ENCODE measurements around the gene FRMD8. TPM values are rescaled to one million over a fixed set of nuclear protein-coding genes. Genes with fewer than 3 reads are reported as not detected.

FRMD8 gene
- total RNA-seq, 1 experiment from 2014 or later, result 68.3 TPM

DNA sequence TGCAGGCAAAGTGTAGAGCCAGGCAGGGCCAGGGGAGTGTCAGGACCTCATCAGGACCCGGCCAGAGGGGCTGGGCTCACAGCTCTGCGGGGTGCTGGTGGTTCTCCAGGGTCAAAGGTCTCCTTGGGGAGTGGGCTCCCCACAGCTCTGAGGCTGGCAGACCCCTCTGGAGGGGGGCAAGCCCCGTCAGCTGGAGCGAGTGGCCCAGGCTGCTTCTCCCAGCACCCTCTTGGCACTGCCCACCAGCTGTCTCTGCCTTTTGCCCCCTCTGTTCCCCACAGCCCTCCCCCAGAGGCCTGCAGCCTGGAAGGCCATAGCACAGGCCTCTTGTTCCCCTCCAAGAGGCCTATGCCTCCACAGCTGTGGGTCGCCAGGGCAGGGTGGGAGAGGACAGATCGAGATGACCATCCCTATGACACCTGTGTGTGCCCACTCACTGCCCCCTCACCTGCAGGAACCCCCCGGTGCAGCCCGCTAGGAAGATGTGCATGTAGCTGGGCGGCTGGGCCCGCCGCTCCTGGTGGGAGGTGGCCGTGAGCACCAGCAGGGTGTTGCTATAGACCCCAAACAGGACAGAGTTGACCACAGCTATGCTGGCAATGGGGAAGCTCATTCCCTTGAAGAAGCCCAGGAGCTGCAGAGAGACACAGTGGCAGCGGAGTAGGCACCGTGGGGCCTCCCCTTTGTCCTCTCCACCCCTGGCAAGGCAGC lies 7.4 kb upstream of the FRMD8 start:
- Histone ChIP-seq H3F3A (ENCODE audit: low read length, unreplicated experiment) (peaks cover 11% of the 10 kb centered on the region), H3K9ac (ENCODE audit: low read length) (no peak overlapping the region), H3K4me2 (ENCODE audit: low read length) (no peak overlapping the region), H3K36me3 (ENCODE audit: low read depth, low read length) (no peaks in the 10 kb centered on the region), H3K27me3 (ENCODE audit: low read length) (no peaks in the 10 kb centered on the region), H3K9me2 (replicated peaks; ENCODE audit: low read length) (no peaks in the 10 kb centered on the region), H3K4me3 (ENCODE audit: low read length) (no peak overlapping the region), H2AFZ (ENCODE audit: low read length) (no peak overlapping the region), H4K20me1 (ENCODE audit: low read length) (no peaks in the 10 kb centered on the region), H3K4me1 (ENCODE audit: insufficient read depth, low read length) (peaks cover 35% of the 10 kb centered on the region), H3K27ac (ENCODE audit: low read length) (no peak overlapping the region), H3K9me3 (ENCODE audit: low read length) (no peaks in the 10 kb centered on the region), H3K79me2 (ENCODE audit: low read length) (no peaks in the 10 kb centered on the region)
- ATAC-seq (no peak), DNase-seq (no peak)
- TF ChIP-seq EZH2 (IDR thresholded peaks at IDR 0.05; ENCODE audit: low read length, unreplicated experiment), result no peak
- TF ChIP-seq EZH2phosphoT487 (IDR thresholded peaks at IDR 0.05; ENCODE audit: borderline replicate concordance, low read length), result no peak
- TF ChIP-seq, protein P1, sequence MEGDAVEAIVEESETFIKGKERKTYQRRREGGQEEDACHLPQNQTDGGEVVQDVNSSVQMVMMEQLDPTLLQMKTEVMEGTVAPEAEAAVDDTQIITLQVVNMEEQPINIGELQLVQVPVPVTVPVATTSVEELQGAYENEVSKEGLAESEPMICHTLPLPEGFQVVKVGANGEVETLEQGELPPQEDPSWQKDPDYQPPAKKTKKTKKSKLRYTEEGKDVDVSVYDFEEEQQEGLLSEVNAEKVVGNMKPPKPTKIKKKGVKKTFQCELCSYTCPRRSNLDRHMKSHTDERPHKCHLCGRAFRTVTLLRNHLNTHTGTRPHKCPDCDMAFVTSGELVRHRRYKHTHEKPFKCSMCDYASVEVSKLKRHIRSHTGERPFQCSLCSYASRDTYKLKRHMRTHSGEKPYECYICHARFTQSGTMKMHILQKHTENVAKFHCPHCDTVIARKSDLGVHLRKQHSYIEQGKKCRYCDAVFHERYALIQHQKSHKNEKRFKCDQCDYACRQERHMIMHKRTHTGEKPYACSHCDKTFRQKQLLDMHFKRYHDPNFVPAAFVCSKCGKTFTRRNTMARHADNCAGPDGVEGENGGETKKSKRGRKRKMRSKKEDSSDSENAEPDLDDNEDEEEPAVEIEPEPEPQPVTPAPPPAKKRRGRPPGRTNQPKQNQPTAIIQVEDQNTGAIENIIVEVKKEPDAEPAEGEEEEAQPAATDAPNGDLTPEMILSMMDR (conservative IDR thresholded peaks at IDR 0.05; ENCODE audit: low read depth, low read length), result no peak
- ChIA-PET POLR2A (ENCODE audit: unreplicated experiment) (no interaction called here), CTCF (no interaction called here)
- BruUV-seq (replicated peaks), result no TSS peak
- intact Hi-C loops (cut with micrococcal nuclease), result no loop called here

DNA sequence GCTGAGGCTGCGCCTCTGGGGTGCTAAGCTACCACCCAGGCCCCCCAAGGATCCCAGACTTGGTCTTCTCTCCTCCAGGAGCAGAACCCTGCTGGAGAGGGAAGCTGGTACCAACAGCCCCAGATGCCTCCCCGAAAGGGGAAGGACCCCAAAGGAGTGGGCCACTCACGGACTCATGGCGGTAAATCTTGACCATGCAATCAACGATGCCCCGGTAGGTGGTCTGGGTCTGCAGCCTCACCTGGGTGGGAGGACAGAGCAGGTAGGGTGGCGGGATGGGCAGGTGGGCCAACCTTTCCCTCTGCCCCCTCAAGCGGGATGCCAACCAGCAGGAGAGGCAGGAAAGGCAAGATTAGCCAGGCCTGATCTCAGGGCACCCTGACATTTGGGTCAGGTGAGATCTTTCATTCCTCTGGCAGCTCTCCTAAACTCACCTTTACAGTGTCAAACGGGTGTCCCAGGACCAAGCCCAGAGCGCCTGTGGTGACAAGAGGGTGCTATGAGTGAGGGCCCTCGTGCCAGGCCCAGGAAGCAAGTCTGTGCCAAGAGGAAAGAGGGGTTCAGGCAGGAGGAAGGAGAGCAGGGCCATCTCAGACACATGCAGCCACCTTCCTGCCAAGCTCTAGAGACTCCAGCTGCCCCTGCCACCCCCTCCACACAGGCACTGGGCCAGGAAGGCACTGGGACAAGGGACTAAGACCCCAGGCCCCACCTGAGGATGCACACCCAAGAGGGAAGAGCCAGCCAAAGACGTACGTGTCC lies 6.6 kb upstream of the FRMD8 start:
- no TSS peak for BruUV-seq (replicated peaks)
- Histone ChIP-seq H3K9me3 (ENCODE audit: low read length) (no peaks in the 10 kb centered on the region), H3K4me1 (ENCODE audit: insufficient read depth, low read length) (peaks cover 43% of the 10 kb centered on the region), H3K27ac (ENCODE audit: low read length) (peak overlapping the region; percentile 98; the same call in 1 of the 2 replicates), H3K36me3 (ENCODE audit: low read depth, low read length) (no peaks in the 10 kb centered on the region), H3K9me2 (replicated peaks; ENCODE audit: low read length) (no peaks in the 10 kb centered on the region), H3K27me3 (ENCODE audit: low read length) (no peaks in the 10 kb centered on the region), H2AFZ (ENCODE audit: low read length) (no peak overlapping the region), H3F3A (ENCODE audit: low read length, unreplicated experiment) (peaks cover 13% of the 10 kb centered on the region), H4K20me1 (ENCODE audit: low read length) (no peaks in the 10 kb centered on the region), H3K4me2 (ENCODE audit: low read length) (no peak overlapping the region), H3K9ac (ENCODE audit: low read length) (no peak overlapping the region), H3K4me3 (ENCODE audit: low read length) (no peak overlapping the region), H3K79me2 (ENCODE audit: low read length) (no peaks in the 10 kb centered on the region)
- ATAC-seq (no peak), DNase-seq (no peak)
- ChIA-PET CTCF (interaction anchor here (1.1 kb wide), 1 partner anchor 9 kb away, joined by 3 read pairs; no protein-coding TSS in a partner anchor), POLR2A (ENCODE audit: unreplicated experiment) (no interaction called here)
- intact Hi-C loops (cut with micrococcal nuclease), result no loop called here
- no peak for TF ChIP-seq EZH2phosphoT487 (IDR thresholded peaks at IDR 0.05; ENCODE audit: borderline replicate concordance, low read length)
- TF ChIP-seq, protein P1 (conservative IDR thresholded peaks at IDR 0.05; ENCODE audit: low read depth, low read length), result no peak
- no peak for TF ChIP-seq EZH2 (IDR thresholded peaks at IDR 0.05; ENCODE audit: low read length, unreplicated experiment)
